Measurements from ENCODE around the gene PCBD2.

- TF ChIP-seq CTCF (IDR thresholded peaks at IDR 0.05) (no peak), POLR2A (IDR thresholded peaks at IDR 0.05) (no peak), EP300 (IDR thresholded peaks at IDR 0.05) (no peak)
Measured at GRCh38 chr5:134891473-134891872, 13.5 kb upstream of the PCBD2 start.

Measured in ovary (tissue), 3 donors.